SU-DHL-6 (cell line): ENCODE measurements around the gene TMEM140.

Experiments
- EZH2phosphoT487 ChIP-seq: fragments of 200-600 bp; sonication (generic), shearing (Covaris generic); conservative IDR thresholded peaks from 2 replicates; pipeline ENCODE4 v1.6.1; 2018; ENCODE audit warnings: mild to moderate bottlenecking, antibody characterized with exemption, low read length, moderate library complexity, mixed read lengths
- TF ChIP-seq, protein P1 (sequence below): fragments of 200-600 bp; sonication (generic); IDR thresholded peaks from one replicate; pipeline ENCODE4 v1.5.1; 2017; ENCODE audit warnings: antibody characterized with exemption, mild to moderate bottlenecking, low read length, moderate library complexity; ENCODE audit not compliant: insufficient read depth, poor library complexity, severe bottlenecking

DNA sequence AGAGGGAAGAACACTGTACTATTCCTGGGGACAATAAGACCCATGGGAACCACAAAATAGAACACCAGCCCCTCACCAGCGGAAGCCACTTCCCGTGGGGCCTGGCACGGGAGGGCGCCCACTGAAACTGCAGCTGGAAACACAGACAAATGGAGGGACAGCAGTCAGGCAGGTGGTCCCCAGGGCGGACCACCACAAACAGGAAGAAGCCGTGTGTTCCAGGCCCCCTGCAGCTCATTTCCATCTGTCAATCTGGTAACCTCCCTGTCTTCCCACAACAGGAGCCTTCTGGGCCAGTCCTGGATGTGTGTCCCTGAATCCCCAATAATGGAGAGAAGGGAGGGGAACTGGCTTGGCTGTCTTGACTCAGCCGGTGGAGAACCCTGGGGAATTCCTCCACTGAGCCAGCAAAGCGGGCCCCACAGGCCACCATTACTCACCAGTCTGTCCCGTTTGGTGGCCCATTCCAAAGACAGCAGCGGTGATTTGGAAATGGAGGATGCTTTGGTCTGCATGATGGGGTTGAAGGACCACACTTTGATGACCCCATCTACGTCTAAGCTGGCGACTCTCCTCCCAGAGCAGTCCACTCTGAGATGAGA is 46.7 kb downstream of the TMEM140 start:
- TF ChIP-seq, protein P1, sequence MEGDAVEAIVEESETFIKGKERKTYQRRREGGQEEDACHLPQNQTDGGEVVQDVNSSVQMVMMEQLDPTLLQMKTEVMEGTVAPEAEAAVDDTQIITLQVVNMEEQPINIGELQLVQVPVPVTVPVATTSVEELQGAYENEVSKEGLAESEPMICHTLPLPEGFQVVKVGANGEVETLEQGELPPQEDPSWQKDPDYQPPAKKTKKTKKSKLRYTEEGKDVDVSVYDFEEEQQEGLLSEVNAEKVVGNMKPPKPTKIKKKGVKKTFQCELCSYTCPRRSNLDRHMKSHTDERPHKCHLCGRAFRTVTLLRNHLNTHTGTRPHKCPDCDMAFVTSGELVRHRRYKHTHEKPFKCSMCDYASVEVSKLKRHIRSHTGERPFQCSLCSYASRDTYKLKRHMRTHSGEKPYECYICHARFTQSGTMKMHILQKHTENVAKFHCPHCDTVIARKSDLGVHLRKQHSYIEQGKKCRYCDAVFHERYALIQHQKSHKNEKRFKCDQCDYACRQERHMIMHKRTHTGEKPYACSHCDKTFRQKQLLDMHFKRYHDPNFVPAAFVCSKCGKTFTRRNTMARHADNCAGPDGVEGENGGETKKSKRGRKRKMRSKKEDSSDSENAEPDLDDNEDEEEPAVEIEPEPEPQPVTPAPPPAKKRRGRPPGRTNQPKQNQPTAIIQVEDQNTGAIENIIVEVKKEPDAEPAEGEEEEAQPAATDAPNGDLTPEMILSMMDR: no peak
- no peak for TF ChIP-seq EZH2phosphoT487
